Breast epithelium (tissue), 4 donors: ENCODE measurements around the gene PSME3. TPM values are rescaled to one million over a fixed set of nuclear protein-coding genes. Genes with fewer than 3 reads are reported as not detected.
"Not testable (repeated sequence)": the region's sequence is repeated elsewhere in the genome, so short reads cannot be mapped to it uniquely, and the experiment has no call there.

ENCODE experiments used
- DNase-seq, 2 donors: peaks; one replicate each; pipeline ENCODE4 v3.0.0-alpha.2; 2019; ENCODE audit warnings: low spot score in 2 of 2
- H3K27ac ChIP-seq, 2 donors: fragments of 200-600 bp; sonication (generic) in 1 of 2; one replicate each; pipeline ENCODE4 v1.5.1; 2016 to 2019; ENCODE audit warnings: mild to moderate bottlenecking in 1 of 2
- H3K27me3 ChIP-seq, 2 donors: fragments of 200-600 bp; sonication (generic) in 1 of 2; one replicate each; pipeline versions ENCODE4 v1.5.1 to v1.6.0; 2017 to 2019; ENCODE audit warnings: control low read depth in 1 of 2, mild to moderate bottlenecking in 1 of 2
- H3K36me3 ChIP-seq: fragments of 200-600 bp; one replicate; pipeline ENCODE4 v1.5.1; 2019
- H3K4me1 ChIP-seq, 2 donors: fragments of 200-600 bp; sonication (generic); one replicate each; pipeline ENCODE4 v1.5.1; 2016 to 2019; ENCODE audit warnings: control low read depth in 1 of 2
- H3K4me3 ChIP-seq, 3 donors: fragments of 200-600 bp; sonication (generic); 1 replicate in 2 of 3; 2 replicates in 1 of 3; pipeline ENCODE4 v1.5.1; 2016 to 2019; ENCODE audit warnings: mild to moderate bottlenecking in 3 of 3, moderate library complexity in 2 of 3
- H3K9me3 ChIP-seq, 2 donors: fragments of 200-600 bp; sonication (generic) in 1 of 2; one replicate each; pipeline ENCODE4 v1.5.1; 2016 to 2019; ENCODE audit warnings: control low read depth in 1 of 2
- CTCF ChIP-seq, 3 donors: fragments of 450-650 bp; IDR thresholded peaks; one replicate each; pipeline ENCODE4 v1.5.1; 2016 to 2017; ENCODE audit warnings: antibody characterized with exemption in 3 of 3, mild to moderate bottlenecking in 3 of 3, moderate library complexity in 3 of 3
- POLR2A ChIP-seq: fragments of 450-650 bp; IDR thresholded peaks from one replicate; pipeline ENCODE4 v1.6.1; 2016; ENCODE audit warnings: antibody characterized with exemption, mild to moderate bottlenecking, moderate library complexity
- POLR2AphosphoS5 ChIP-seq, 3 donors: sonication (generic); formaldehyde crosslinking; IDR thresholded peaks; one replicate each; pipeline ENCODE4 v1.6.1; 2017; ENCODE audit warnings: antibody characterized with exemption in 3 of 3
- intact Hi-C: fragments of 100-400 bp; cut with DNase I; formaldehyde crosslinking; loops from one replicate; pipeline ENCODE4 v1.15.1; 2023; ENCODE audit warnings: low total_unique reads
- total RNA-seq, 3 donors: library from RNA; depleted of rRNA; stranded (reverse); fragments of >200 nt; gene quantifications; one replicate each; pipeline ENCODE4 v1.1.0, GENCODE V29; 2016

The PSME3 gene
- total RNA-seq, 3 donors from 2014 or later, result 59.3 to 74.7 (median 73.9) TPM

- Histone ChIP-seq H3K27me3 (no peaks in the 10 kb centered on the region), H3K4me1 (no peaks in the 10 kb centered on the region), H3K27ac (no peak overlapping the region), H3K9me3 (no peaks in the 10 kb centered on the region), H3K36me3 (no peaks in the 10 kb centered on the region), H3K4me3 (no peak overlapping the region)
- intact Hi-C loops, result no loop called here
- DNase-seq, result no peak
- TF ChIP-seq POLR2A, result no peak
- TF ChIP-seq CTCF (IDR thresholded peaks at IDR 0.05), result no peak
- TF ChIP-seq POLR2AphosphoS5 (IDR thresholded peaks at IDR 0.05), result no peak
Observed at GRCh38 chr17:42878123-42878880, 45.1 kb downstream of the PSME3 start.

GRCh38 chr17:42878924-42879595, 45.9 kb downstream of the PSME3 start:
- no peak overlapping the region for H3K27ac ChIP-seq
- no peak overlapping the region for H3K4me3 ChIP-seq
- intact Hi-C loops, result no loop called here
- H3K36me3 ChIP-seq, result no peaks in the 10 kb centered on the region
- no peak for DNase-seq
- no peak for TF ChIP-seq CTCF (IDR thresholded peaks at IDR 0.05)
- no peak for TF ChIP-seq POLR2A
- no peak for TF ChIP-seq POLR2AphosphoS5 (IDR thresholded peaks at IDR 0.05)
- H3K27me3 ChIP-seq, result no peaks in the 10 kb centered on the region
- no peaks in the 10 kb centered on the region for H3K4me1 ChIP-seq
- no peaks in the 10 kb centered on the region for H3K9me3 ChIP-seq

GRCh38 chr17:42879596-42879985, 46.4 kb downstream of the PSME3 start:
- TF ChIP-seq POLR2AphosphoS5 (IDR thresholded peaks at IDR 0.05), result no peak
- TF ChIP-seq CTCF (IDR thresholded peaks at IDR 0.05), result no peak
- no peak for TF ChIP-seq POLR2A
- Histone ChIP-seq H3K9me3 (no peaks in the 10 kb centered on the region), H3K4me1 (no peaks in the 10 kb centered on the region), H3K4me3 (no peak overlapping the region), H3K27ac (no peak overlapping the region), H3K27me3 (no peaks in the 10 kb centered on the region), H3K36me3 (no peaks in the 10 kb centered on the region)
- DNase-seq, result no peak
- intact Hi-C loops, result no loop called here

GRCh38 chr17:42880776-42881310, 47.6 kb downstream of the PSME3 start:
- no peak overlapping the region for H3K27ac ChIP-seq
- no peak for DNase-seq
- intact Hi-C loops, result no loop called here
- H3K4me3 ChIP-seq, result no peak overlapping the region
- no peaks in the 10 kb centered on the region for H3K27me3 ChIP-seq
- H3K4me1 ChIP-seq, result no peaks in the 10 kb centered on the region
- H3K36me3 ChIP-seq, result no peaks in the 10 kb centered on the region
- no peaks in the 10 kb centered on the region for H3K9me3 ChIP-seq
- TF ChIP-seq POLR2A (no peak), CTCF (IDR thresholded peaks at IDR 0.05) (no peak)

- intact Hi-C loops, H3K27ac ChIP-seq, DNase-seq, H3K9me3 ChIP-seq, H3K4me3 ChIP-seq, H3K27me3 ChIP-seq, H3K36me3 ChIP-seq, H3K4me1 ChIP-seq: not testable (repeated sequence)
Observed at GRCh38 chr17:42881706-42882105, 48.5 kb downstream of the PSME3 start.
